ENCODE measurements around the gene SH3TC1.

Gene SH3TC1

GRCh38 chr4:8230033-8230432 is 30.9 kb downstream of the SH3TC1 start:
- no peak for DNase-seq (ENCODE audit: low spot score)

DNA sequence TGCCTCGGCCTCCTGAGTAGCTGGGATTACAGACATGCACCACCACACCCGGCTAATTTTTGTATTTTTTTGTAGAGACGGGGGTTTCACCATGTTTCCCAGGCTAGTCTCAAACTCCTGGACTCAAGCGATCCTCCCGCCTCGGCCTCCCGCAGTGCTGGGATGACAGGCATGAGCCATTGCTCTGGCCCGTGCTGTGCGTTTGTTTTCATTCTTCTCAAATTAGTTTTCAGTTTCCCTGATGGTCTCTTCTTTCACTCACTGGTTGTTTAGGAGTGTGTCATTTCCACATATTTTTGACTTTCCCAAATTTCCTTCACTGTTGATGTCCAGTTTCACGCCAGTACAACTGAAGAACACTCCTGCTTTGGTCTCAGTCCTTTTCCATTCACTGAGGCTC is 31.8 kb downstream of the SH3TC1 start:
- DNase-seq (ENCODE audit: low spot score): no peak

DNA sequence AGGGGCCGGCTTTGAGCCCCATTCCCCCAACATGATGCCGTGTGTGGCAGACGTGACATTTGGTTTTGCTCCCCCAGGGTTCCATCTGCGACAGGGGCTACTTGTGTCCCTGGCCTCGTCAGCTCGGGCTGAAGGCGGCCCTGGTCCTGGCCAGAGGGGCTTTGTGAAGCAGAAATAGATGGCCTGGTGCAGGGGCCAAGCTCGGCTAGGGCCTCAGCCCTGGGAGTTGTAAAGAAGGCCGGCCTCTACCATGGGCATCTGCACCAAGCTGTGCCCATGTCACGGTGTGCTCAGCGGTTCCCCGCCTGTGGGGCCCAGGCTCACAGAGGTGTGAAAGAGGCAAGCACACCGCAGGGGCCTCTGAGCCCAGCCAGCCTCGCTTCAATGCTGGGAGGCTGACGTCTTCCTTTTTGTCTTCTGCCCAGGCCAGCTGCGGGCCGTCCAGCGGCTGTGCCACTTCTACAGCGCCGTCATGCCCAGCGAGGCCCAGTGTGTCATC is 32.5 kb downstream of the SH3TC1 start:
- DNase-seq (ENCODE audit: low spot score): no peak

- no peak for DNase-seq (ENCODE audit: low spot score)
These were observed 33.7 kb downstream of the SH3TC1 start for GRCh38 chr4:8232748-8233147.

DNA sequence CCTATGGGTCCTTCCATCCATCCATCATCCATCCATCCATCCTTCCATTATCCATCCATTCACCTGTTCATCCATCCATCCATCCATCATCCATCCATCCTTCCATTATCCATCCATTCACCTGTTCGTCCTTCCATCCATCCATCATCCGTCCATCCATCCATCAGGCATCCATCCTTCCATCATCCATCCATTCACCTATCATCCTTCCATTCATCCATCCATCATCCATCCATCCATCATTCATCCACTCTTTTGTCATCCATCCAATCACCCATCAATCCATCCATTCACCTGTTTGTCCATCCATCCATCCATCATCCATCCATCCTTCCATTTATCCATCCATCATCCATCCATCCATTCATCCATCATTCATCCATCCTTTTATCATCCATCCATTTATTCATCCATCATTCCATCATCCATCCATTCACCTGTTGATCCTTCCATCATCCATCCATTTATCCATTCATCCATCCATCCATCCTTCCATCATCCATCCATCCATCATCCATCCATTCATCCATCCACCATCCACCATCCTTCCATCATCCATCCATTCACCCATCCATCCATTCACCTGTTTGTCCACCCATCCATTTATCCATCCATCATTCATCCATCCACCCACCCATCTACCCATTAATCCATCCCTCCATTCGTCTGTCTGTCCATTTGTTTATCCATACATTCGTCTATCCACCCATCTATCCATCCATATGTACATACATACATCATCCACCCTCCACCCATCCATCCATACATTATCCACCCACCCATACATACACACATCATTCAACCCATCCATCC is 34.8 kb downstream of the SH3TC1 start:
- no peak for DNase-seq (ENCODE audit: low spot score)

- no peak for DNase-seq (ENCODE audit: low spot score)
These were observed 35.6 kb downstream of the SH3TC1 start for GRCh38 chr4:8234715-8235114.

DNA sequence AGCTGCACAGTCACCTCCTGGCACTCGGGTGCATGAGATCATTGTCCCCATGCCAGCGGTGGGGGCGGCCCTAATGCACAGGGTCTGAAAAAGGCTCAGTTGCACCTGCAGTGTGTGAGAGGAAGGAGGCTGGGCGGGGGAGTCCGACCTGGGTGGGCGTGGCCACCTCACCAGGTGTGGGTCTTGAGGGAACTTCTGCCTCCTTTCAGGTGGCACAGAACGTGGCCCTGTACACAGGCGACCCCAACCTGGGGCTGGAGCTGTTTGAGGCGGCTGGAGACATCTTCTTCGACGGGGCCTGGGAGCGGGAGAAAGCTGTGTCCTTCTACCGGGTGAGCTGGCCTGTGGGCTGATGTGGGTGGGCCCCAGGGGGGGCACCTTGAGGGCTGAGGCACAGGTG is 36.1 kb downstream of the SH3TC1 start:
- DNase-seq (ENCODE audit: low spot score): no peak

GRCh38 chr4:8235686-8236085 is 36.6 kb downstream of the SH3TC1 start:
- no peak for DNase-seq (ENCODE audit: low spot score)

- no peak for DNase-seq (ENCODE audit: low spot score)
These were observed 37.2 kb downstream of the SH3TC1 start for GRCh38 chr4:8236106-8236919.

- no peak for DNase-seq (ENCODE audit: low spot score)
These were observed 37.8 kb downstream of the SH3TC1 start for GRCh38 chr4:8236920-8237195.

DNA sequence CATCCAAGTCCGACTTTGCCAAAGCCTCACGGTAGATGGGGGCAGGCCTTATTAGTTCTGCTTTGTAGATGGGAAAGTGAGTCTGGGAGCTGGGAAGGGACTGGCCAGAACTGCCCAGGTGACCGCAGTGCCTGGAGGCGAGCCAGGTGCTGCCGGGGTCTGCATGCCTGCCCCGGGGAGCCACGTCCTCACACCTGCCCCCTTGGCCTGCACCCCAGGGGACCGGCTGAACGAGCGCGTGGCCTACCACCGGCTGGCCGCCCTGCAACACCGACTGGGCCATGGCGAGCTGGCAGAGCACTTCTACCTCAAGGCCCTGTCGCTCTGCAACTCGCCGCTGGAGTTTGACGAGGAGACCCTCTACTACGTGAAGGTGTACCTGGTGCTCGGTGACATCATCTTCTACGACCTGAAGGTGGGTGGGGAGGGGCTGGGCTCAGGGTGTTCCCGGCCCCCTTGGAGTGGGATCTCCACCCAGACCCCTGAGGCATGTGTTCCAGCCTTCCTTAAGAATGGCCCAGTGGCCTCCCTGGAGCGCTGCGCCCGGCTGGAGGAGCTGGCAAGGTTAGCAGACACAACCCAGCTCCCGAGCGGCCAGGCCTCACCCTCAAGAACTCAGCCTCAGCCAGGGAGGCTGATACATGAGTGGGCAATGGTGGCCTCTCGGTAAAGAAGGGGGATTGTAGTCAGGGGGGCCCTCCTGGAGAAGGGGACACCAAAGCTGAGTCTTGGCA is 38.3 kb downstream of the SH3TC1 start:
- DNase-seq (ENCODE audit: low spot score): no peak

DNA sequence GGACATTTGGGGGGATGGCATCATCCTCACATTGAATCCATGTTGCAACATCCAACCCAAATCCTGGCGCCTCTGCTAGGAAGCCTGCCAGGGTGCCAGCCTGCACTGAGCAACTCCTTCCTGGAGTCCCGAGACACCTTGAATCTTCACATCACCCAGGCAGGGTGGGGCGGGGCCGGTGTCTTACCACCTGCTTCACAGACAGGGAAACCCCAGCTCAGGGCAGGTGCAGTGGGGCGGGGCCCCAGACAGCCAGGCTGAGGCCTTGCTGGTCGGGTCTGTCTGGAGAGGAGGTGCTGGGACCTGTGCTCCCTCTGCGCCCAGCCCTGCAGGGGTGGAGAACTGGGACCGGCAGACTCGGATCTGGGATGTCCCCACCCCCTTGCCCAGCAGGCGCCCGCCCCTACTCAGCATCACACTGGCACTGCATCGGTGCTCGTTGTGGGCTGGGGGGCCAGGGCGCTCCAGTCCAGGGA is 39.0 kb downstream of the SH3TC1 start:
- no peak for DNase-seq (ENCODE audit: low spot score)

DNA sequence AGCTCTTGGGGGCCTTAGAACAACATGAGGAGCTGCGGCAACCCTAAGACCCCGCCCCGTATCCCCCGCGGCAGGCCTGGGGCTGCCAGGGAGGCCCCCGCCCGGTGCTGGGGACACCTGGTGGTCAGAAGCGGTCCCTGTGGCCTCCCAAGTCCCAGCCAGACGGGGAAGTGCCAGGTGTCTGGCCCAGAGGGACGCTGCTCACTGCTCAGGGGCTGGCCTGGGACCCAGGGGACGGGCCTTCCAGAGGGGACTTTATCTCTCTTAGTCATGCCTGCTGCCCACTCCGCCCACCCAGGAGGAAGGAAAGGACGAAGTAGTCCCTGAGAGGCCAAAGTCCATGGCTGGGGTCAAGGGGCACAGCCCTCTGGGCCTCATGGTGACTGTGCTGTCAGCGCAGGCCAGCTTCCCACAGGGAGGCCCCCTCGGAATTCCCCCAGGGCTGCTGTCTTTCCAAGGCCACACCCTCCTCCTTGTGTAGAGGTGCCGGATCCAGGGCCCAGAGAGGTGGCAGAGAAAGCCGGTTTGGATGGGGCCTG is 39.5 kb downstream of the SH3TC1 start:
- no peak for DNase-seq (ENCODE audit: low spot score)

- no peak for DNase-seq (ENCODE audit: low spot score)
These were observed 40.1 kb downstream of the SH3TC1 start for GRCh38 chr4:8239226-8239625.

DNA sequence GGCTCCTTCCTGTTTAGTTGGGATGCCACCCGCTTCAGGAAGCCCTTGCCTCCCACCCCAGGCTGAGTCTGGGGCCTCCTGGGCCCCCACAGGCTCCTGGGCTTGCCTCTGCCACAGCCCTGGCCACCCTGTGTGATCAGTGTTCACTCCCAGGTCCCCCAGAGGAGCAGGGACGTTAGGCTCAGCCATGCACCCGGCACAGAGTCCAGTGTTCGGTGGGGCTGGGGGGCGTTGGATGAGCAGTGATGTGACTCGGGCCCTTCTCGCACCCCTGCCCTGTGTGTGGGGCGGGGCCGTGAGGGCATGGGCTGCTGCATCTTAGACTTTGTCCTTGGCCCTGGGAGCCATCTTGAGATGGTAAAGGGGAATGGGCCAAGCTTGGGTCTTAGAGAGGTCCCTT is 40.6 kb downstream of the SH3TC1 start:
- no peak for DNase-seq (ENCODE audit: low spot score)

DNA sequence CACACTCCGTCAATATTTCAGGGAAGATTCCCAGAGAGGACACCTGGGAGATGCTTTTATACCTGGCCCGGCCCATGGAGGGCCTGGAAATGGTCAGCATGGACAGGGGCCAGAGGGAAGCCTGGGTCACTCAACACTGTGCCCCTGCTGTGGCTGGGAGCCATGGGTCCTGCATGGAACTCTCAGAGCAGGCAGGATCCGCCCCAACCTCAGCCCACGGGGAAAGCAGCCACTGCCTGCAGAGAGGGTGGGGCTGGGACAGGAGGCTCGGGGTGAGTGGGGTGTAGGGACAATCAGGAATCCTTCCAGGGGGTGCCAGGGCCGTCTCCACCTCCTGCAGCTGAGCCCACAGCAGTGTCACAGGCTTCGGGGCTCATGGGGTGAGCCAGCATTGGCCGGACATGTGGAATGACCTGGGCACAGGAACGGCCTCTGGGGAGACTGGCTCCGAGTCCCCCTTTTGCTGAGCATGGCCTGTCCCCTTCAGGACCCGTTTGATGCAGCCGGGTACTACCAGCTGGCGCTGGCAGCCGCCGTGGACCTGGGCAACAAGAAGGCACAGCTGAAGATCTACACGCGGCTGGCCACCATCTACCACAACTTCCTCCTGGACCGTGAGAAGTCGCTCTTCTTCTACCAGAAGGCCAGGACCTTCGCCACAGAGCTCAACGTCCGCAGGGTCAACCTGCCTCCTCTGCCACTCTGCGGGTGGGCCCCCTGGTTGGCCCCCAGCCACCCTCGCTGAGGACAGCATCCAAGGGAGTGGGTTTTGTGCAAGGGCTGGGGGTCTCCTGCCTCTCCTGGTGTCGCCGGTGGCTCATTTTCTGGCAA is 41.3 kb downstream of the SH3TC1 start:
- DNase-seq (ENCODE audit: low spot score): no peak

DNA sequence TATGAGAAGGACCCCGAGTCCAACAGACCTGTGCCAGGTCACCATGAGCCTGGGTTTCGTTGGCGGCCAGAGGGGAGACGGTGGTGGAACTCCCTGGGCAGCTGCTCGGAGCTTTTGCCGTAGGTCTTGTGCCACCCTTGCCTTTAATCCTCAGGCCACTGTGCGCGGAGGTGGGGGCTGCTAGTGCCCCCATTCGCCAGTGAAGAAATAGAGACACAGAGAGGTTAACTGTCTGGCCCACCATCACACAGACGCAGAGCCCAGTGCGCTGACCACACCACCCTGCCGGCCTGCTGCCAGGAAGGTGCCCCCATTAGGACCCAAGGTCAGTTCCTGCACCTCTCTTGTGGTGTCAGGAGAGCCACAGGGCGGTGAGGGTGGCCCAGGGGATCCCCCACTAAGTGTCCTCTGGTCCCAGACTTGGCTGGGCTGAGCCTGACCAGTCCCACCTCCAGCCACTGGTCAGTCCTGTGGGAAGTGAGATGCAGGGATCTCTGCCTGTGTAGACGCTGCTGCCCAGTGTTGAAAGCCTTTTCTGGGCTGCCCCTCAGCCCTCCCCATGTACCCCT is 42.2 kb downstream of the SH3TC1 start:
- no peak for DNase-seq (ENCODE audit: low spot score)

DNA sequence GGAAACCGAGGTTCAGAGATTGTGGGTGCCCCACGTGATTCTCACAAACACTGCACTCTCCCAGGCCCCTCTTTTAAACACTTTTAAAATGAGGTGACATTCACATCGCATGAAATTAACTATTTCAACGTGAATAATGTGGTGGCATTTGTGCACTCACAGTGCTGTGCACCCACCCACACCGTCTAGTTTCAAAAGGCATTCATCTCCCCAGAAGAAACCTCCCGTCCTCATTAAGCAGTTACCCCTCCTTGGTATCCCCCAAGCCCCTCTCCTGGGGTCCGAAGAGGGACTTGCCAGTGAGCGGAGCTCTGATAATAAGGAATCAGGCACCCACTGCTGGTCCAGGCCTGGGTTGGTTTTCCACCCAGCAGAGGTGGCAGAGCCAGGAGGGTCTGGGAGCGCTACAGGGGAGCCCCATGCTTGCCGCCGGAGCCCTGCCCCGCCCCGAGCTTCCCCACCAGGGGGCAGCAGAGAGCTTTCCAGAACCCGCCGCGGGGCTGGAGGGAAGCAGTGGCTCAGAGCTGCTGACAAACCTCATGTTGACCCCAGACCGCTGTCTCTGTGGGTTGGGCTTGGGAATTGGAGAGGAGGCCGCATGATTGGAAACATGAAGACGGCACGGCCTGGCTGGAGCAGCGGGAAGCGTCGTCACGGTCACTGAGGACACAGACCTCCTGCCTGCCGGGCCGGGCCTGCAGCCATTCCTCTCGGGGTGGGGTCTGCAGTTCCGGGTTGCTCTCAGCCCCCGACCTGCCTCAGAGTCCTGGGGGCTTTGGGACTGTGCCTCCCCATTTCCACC is 43.0 kb downstream of the SH3TC1 start:
- peak; percentile 52 for DNase-seq (ENCODE audit: low spot score)

- DNase-seq (ENCODE audit: low spot score): no peak
These were observed 43.9 kb downstream of the SH3TC1 start for GRCh38 chr4:8242782-8243560.

Measured in hematopoietic multipotent progenitor cell treated with erythropoietin and hydrocortisone succinate and interleukin-3 and kit ligand, for 17 days (in vitro differentiated cells).